Measurements from ENCODE around the gene CTSS.
"Not testable (repeated sequence)": the region's sequence is repeated elsewhere in the genome, so short reads cannot be mapped to it uniquely, and the experiment has no call there.

The CTSS gene

DNA sequence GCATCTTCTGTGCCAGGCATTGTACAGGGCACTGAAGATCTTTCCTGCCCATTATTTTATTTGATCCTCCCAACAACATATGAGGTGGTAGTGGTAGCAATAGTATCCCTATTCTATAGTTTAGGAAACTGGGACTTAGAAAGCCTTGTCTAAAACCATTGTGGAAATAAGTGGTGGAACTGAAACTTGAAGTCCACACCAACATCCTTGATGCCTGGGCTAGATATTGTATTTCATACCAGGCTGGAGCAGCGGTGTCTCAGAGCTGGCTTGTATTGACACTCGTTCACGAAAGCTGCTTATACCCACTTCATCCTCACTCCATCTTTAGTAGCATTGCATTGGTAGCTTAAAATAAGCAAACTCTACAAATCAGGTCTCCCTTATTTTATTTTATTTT is 9.7 kb upstream of the CTSS start:
- DNase-seq (ENCODE audit: low read depth) = no peak

DNA sequence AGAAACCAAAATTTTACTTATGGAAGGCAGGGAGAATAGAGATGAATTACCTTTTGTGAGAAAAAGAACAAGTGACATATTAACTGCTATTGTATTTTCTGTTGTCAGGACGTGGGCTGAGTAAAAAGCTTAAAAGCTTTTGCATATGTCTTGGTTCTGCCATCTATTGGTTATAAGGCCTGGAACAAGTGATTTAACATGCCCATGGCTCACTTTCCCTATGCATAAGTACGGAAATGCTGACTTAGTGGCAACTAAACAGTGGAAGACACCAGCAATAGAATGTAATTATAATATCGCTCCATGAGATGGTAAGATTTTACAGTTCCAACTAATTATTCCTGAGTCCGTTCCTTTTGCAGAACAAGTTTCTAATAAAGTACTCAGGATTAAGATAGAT is 6.7 kb upstream of the CTSS start:
- no peak for DNase-seq (ENCODE audit: low read depth)

DNA sequence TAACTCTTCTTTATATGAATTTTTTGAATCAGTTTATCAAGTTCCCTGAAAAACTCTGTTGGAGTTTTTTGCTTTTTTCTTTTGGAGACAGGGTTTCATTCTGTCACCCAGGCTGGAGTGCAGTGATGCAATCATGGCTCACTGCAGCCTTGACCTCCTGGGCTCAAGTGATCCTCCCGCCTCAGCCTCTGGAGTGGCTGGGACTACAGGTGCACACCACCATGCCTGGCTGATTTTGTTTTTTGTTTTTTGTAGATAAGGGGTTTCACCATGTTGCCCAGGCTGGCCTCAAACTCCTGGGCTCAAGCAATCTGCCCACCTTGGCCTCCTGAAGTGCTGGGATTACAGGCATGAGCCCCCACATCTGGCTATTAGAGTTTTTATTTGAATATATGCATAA is 2.1 kb upstream of the CTSS start:
- not testable (repeated sequence) for DNase-seq (ENCODE audit: low read depth)

DNA sequence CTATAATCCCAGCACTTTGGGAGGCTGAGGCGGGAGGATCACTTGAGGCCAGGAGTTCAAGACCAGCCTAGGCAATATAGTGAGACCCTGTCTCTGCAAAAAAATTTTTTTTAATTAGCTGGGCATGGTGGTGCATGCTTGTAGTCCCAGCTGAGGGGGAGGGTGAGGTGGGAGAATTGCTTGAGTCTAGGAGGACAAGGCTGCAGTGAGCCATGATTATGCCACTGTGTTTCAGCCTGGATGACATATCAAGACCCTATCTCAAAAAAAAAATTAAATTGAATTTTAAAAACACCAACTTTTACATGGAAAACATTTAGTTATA is 361 bp upstream of the CTSS start:
- DNase-seq (ENCODE audit: low read depth) = not testable (repeated sequence)

DNA sequence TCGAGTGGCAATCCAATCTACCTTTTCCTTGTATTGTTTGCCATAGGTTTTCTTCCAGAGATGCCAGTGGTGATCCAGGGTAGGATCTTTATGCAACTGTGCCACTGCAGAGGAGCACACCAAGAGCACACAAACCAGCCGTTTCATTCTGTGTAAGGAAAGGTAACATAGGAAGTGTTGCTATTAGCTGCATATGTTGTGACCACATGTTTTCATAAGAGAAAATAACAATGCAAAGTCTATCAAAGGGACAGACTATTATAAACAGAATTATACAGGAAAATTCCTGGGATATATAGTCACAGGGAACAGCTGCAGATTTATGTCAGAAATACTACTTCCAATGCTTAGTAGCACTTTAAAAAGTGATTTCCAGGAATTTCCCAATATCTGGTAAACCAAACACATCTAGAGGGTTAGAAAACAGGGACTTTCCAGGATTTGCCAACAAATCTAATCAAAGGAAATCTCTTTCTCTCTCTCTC is 919 bp downstream of the CTSS start:
- DNase-seq (ENCODE audit: low read depth) = peak; percentile 78

DNA sequence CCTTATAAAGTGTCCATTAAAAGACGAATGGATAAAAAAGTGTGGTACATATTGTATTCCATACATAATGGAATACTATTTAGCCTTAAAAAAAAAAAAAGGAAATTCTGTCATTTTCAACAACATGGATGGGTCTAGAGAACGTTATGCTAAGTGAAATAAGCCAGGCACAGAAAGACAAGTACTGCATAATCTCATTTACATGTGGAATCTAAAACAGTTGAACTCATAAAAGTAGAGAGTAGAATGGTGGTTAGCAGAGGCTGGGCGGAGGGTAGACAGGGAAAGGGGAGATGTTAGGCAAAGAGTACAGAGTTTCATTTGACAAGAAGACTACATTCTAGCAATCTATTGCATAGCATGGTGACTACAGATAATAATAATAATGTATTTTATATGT is 2.6 kb downstream of the CTSS start:
- no peak for DNase-seq (ENCODE audit: low read depth)

DNA sequence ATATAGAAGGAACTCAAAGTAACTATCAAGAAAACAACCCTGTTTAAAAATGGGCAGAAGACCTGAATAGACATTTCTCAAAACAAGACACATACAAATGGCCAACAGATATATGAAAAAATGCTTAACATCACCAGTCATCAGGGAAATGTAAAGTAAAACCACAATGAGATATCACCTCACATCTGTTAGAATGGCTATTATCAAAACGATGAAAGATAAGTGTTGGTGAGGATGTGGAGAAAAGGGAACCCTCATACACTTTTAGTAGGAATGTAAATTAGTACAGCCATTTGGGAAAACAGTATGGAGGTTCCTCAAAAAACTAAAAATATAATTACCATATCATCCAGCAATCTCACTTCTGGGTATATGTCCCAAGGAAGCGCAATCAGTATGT is 3.0 kb downstream of the CTSS start:
- DNase-seq (ENCODE audit: low read depth) = no peak

DNA sequence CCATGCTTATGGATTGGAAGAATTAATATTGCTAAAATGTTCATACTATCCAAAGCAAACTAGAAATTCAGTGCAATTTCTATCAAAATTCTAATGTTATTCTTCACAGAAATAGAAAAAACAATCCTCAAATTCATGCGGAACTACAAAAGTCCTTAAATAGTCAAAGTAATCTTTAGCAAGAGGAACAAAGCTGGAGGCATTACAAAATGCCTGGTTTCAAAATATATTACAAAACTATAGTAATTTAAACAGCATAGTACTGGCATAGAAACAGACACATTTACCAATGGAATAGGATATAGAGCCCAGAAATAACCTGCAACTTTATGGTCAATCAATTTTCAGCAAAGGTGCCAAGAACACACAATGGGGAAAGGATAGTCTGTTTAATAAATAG is 3.8 kb downstream of the CTSS start:
- DNase-seq (ENCODE audit: low read depth) = no peak

DNA sequence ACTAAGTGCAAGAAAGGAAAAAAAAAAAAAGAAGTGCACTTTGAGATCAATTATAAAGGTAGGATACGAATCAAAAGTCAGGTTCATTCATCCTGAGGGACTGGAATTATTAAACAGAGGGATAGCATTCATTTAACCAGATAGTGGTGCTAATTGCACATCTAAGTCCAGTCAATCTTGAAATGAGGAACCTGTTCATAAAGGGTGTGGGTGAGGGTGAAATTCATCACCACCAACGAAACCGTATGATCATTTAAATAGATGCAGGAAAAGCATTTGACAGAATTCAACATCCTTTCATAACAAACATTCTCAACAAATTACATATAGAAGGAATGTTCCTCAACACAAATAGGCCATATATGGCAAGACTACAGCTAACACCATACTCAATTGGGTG is 5.6 kb downstream of the CTSS start:
- no peak for DNase-seq (ENCODE audit: low read depth)

DNA sequence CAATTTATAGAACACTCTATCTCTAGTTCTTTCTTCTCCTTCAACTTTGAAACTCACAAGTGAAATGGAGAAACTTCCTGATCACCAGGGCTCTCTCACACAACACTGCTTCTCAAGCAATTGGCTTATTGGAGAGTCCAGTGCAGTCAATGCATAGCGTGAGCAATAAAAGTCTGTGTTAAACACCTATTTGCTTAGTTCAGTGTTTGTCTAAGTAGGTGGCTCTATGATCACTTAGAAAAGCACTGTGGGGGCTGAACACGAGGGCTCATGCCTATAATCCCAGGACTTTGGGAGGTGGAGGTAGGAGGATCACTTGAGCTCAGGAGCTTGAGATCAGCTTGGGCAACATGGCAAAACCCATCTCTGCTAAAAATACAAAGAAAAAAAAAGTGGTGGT is 12.2 kb downstream of the CTSS start:
- DNase-seq (ENCODE audit: low read depth) = no peak

DNA sequence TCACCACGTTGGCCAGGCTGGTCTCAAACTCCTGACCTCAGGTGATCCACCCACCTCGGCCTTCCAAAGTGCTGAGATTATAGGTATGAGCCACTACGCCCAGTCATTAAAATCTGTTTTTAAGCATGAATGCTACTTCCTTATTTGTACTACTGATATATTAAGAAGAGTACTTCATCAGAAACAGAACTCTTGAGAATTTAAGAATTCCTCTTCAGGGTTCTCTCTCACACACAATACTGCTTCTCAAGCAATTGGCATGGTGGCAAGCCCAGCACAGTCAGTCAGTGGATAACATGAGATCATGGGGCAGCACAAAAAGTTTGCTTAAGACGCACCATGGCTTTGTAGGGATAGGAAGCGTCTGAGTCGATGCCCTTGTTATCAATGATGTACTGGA is 14.1 kb downstream of the CTSS start:
- DNase-seq (ENCODE audit: low read depth) = no peak

DNA sequence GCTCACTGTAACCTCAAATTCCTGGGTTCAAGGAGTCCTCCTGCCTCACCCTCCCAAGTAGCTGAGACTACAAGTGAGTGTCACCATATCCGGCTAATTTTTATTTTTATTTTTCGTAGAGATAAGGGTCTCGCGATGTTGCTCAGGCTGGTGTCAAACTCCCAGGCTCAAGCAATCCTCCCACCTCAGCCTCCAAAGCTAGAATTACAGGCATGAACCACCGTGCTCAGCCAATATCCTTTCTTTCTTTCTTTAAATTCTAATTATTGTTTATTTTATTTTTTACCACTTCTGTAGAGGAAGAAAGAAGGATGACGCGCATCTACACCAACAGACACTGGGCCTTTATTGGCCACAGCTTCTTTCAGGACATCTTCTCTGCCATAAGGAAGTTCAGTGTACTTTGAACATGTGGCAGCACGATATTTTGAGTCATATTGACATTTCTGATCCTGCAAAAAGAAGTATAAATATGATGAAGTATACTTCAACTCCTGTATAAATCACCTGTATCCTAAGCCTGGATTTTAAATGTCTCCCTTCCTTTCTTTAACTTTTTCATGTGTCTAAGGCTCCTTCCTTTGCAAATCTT is 15.8 kb downstream of the CTSS start:
- DNase-seq (ENCODE audit: low read depth) = no peak

DNA sequence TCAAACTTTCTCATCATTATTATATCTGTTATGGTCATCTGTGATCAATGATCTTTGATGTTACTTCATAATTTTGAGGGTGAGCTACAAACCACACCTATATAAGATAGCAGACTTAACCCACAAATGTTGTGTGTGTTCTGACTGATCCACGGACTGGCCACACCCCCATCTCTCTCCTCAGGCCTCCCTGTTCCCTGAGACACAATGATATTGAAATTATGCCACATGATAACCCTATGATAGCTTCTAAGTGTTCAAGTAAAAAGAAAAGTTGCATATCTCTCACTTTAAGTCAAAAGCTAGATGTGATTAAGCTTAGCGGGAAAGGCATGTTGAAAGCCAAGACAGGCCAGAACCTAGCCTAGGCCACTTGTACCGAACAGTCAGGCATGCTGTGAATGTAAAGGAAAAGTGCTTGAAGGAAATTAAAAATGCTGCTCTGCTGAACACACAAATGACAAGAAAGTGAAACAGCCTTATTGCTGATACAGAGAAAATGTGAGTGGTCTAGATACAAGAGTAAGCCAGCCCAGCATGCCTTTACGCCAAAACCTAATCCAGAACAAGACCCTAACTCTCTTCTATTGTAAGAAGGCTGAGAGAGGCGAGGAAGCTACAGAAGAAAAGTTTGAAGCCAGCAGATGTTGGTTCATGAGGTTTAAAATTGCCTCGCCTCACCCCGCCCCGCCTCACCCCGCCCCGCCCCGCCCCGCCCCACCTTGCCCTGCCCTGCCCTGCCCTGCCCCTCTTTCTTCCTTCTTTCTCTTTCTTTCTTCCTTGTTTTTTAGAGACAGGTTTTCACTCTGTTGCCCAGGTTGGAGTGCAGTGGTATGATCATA is 16.5 kb downstream of the CTSS start:
- no peak for DNase-seq (ENCODE audit: low read depth)

DNA sequence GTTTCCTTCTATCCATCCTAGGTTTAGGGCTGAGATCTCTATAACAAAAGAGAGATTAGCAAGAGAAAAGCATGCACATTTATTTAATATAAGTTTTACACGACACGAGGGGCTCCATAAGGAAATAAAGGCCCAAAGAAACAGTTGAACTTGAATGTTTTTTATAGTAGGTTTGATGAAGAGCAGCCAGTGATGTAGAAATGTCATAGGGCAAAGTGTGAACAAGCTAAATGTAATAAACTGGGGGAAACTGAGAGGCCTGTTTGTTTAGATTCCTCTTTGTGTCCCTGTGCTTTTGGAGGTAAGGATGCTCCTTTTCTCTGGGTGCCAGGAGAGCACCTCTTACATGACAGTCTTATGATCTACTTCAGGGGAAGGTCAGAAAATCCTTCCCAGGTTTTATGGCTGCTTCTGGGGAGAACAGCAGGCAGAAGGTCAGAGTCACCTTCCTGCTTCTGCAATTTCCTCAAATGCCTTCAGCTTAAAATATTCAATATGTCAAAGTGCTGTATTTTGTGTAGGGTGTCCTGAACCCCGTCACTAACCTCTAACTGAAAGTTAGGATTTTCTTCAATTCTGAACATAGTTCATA is 35.4 kb downstream of the CTSS start:
- DNase-seq (ENCODE audit: low read depth) = no peak

DNA sequence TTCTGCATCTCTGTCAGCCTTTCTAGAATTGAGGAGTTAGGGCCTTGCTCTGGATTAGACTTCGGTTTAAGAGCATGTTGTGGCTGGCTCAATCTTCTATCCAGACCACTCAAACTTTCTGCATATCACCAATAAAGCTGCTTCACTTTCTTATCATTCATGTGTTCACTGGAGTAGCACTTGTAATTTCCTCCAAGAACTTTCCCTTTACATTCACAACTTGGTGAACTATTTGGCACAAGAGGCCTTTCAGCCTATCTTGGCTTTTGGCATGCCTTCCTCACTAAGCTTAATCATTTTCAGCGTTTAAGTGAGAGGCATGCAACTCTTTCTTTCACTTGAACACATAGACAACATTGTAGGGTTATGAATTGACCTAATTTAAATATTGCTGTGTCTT is 41.2 kb downstream of the CTSS start:
- no peak for DNase-seq (ENCODE audit: low read depth)

DNA sequence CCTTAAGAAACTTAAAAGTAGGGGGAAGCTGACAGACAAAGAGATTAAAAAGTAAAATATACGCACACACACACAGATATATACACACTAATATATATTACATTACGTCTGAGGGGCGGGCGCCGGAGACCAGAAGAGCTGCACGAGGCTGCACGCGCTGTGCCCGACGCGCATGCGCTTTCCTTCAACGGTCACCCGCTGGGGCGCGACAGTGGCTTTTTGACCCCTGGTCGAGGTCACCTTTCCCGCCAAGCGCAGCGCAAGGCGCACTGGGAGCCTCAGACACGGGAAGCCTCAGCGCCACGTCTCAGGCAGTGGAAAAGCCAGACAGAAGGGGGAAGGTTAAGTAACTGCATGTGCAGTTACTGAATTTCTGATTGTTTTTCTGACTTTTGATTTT is 44.9 kb downstream of the CTSS start, which contains the start of gene HORMAD1:
Gene HORMAD1, minus strand, starts transcription at position 193 of the 400 bp plus-strand sequence. CDS start 1,390 bp downstream, outside the sequence.
- DNase-seq (ENCODE audit: low read depth) = no peak

DNA sequence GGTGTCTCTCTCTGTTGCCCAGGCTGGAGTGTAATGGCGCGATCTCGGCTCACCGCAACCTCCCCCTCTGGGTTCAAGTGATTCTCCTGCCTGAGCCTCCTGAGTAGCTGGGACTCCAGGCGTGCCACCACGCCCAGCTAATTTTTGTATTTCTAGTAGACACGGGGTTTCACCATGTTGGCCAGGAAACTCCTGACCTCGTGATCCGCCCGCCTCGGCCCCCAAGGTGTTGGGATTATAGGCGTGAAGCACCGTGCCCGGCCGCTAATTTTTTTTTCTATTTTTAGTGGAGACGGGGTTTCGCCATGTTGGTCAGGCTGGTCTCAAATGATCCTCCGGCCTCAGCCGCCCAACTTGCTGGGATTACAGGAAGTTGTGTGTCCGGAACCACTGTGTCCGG is 45.5 kb downstream of the CTSS start:
- no peak for DNase-seq (ENCODE audit: low read depth)

DNA sequence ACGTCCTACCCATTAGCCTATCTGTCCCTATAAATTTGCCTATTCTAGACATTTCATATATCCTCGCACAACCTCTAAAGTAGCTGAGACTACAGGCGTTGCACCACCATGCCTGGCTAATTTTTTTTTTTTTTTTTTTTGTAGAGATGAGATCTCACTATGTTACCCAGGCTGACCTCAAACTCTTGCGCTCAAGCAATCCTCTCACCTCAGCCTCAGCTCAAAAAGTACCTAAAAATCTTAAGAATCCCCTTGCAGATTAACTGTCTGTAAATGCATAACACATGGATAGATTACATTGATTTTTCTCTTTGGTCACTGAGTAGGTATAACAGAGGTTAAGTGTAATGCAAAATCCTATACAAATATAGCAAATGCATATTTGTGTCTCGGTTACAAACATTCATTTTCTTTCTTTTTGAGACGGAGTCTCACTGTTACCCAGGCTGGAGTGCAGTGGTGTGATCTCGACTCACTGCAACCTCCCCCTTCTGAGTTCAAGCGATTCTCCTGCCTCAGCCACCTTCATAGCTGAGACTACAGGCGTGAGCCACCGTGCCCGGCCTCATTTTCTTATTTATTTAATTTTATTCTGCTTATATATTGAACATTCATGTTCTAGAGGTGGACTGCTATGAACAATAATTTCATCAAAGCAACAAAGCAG is 47.2 kb downstream of the CTSS start:
- no peak for DNase-seq (ENCODE audit: low read depth)

DNA sequence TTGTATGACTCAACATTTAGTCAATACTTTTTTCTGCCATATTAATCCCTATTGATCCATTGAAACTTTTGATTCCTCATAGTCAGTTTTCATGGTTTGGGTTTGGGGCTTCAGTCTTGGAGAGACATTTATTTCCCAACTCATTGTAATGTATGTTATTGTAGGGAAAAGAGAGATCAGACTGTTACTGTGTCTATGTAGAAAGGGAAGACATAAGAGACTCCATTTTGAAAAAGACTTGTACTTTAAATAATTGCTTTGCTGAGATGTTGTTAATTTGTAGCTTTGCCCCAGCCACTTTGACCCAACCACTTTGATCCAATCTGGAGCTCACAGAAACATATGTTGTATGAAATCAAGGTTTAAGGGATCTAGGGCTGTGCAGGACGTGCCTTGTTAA is 56.5 kb downstream of the CTSS start:
- not testable (repeated sequence) for DNase-seq (ENCODE audit: low read depth)

DNA sequence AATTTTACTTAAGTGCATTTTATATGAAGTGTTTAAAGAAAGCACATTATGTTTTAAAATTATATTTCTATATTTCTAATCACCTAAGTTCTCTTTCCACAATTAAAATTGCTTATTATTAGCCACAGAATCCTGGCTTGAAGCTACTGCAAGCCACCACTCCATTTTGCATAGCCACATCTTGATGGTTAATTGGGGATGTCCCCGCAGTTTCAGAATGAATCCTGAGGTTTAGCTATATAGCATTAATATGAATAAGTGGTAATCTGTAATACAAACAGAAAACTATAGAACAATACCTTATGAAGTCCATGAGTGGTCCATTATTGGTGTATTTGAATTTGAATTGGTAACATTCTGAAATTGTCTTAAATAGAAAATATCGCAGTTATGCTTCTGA is 57.0 kb downstream of the CTSS start:
- DNase-seq (ENCODE audit: low read depth) = no peak

DNA sequence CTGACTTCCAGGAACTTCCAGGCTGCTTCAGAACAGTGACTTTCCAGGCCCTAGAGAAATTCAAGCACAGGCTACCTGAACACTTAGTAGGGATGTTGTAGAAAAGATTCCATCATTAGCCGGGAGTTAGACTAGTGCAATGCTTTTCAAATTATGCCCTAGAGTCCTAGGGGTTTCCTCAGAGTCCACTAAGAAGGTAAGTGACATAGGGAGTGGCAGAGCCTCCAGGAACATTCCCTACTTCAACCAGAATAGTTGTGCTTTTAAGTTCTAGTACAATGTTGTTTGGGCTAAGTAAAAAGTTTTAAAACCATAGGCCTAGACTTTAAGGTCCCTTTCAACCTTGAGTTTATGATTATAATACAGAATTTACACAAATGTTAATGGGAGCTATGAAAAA is 59.5 kb downstream of the CTSS start:
- DNase-seq (ENCODE audit: low read depth) = no peak

DNA sequence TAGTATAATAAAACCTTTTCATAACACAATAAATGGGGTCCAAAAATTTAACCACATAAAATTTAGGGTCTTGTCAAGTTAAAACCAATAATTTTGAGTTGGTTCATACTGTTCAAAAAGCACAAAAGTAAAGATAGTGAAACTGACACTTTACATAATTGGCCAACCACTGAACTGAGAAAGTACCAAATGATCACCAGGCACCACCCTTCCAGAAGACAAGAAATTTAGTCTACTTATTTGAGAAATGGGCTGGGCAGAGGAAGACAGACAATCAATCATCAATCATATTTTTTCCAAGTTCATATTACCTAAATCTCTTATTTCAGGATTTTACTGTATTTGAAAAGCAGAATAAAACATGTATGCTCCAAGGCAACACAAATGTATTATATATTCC is 62.2 kb downstream of the CTSS start:
- DNase-seq (ENCODE audit: low read depth) = no peak
